Epithelial cell of proximal tubule (primary cell): ENCODE measurements around the gene P2RX7. TPM values are rescaled to one million over a fixed set of nuclear protein-coding genes. Genes with fewer than 3 reads are reported as not detected.

Experiments
- DNase-seq: peaks from one replicate; pipeline ENCODE4 v3.0.0-alpha.2; 2011; ENCODE audit warnings: low read depth
- H3K4me3 ChIP-seq: 2 replicates; pipeline ENCODE4 v1.5.1; 2011; ENCODE audit warnings: low read depth, mild to moderate bottlenecking, low read length
- CTCF ChIP-seq: conservative IDR thresholded peaks from 2 replicates; pipeline ENCODE4 v1.5.1; 2012; ENCODE audit warnings: low read depth, mild to moderate bottlenecking, low read length
- total RNA-seq: library from RNA; depleted of rRNA; stranded (reverse); fragments of >200 nt; gene quantifications from 2 replicates; pipeline ENCODE4 v1.2.3, GENCODE V29; 2015

Gene P2RX7
- total RNA-seq, 1 donor from 2014 or later = not detected

- no peak for DNase-seq
- H3K4me3 ChIP-seq = no peak overlapping the region
- TF ChIP-seq CTCF = no peak
These were observed 1.2 kb downstream of the P2RX7 start for GRCh38 chr12:121133838-121134237.

- TF ChIP-seq CTCF = no peak
- no peak overlapping the region for H3K4me3 ChIP-seq
- no peak for DNase-seq
These were observed 2.6 kb downstream of the P2RX7 start for GRCh38 chr12:121135320-121135719.

- DNase-seq = no peak
- no peak for TF ChIP-seq CTCF
- no peak overlapping the region for H3K4me3 ChIP-seq
These were observed 4.8 kb downstream of the P2RX7 start for GRCh38 chr12:121137512-121137911.

GRCh38 chr12:121138284-121138683, 5.6 kb downstream of the P2RX7 start:
- no peak for DNase-seq
- no peak for TF ChIP-seq CTCF
- H3K4me3 ChIP-seq = no peak overlapping the region

GRCh38 chr12:121139286-121139685, 6.6 kb downstream of the P2RX7 start:
- no peak for TF ChIP-seq CTCF
- DNase-seq = no peak
- H3K4me3 ChIP-seq = no peak overlapping the region

- no peak for TF ChIP-seq CTCF
- no peak for DNase-seq
- no peak overlapping the region for H3K4me3 ChIP-seq
These were observed 9.7 kb downstream of the P2RX7 start for GRCh38 chr12:121142171-121142950.

- TF ChIP-seq CTCF = no peak
- DNase-seq = no peak
- H3K4me3 ChIP-seq = no peak overlapping the region
These were observed 11.8 kb downstream of the P2RX7 start for GRCh38 chr12:121144416-121144914.
